CD4-positive, alpha-beta memory T cell (primary cell): Measurements from ENCODE around the gene ASIC4. TPM values are rescaled to one million over a fixed set of nuclear protein-coding genes. Genes with fewer than 3 reads are reported as not detected.

Experiments
- CTCF ChIA-PET: fragments of 350-600 bp; sonication (Branson Sonifier 250); formaldehyde crosslinking; loops from one replicate; lab custom pipeline; 2021; ENCODE audit warnings: inconsistent platforms; ENCODE audit not compliant: partially characterized antibody; lab: Charles Lee
- POLR2A ChIA-PET: fragments of 350-600 bp; sonication (Branson Sonifier 250); formaldehyde crosslinking; loops from one replicate; lab custom pipeline; 2021; ENCODE audit not compliant: partially characterized antibody; lab: Charles Lee
- DNase-seq, 5 donors: peaks; one replicate each; pipeline versions ENCODE4 v3.0.0 to v3.0.0-alpha.2; 2020 to 2022; ENCODE audit warnings: mixed read lengths in 1 of 5
- H3K27ac ChIP-seq: one replicate; pipeline ENCODE4 v1.7.0; 2013; ENCODE audit warnings: low read depth, low read length
- H3K27me3 ChIP-seq: 2 replicates; pipeline ENCODE4 v1.7.0; 2013; ENCODE audit warnings: mild to moderate bottlenecking, low read length, moderate library complexity; ENCODE audit not compliant: insufficient read depth
- H3K36me3 ChIP-seq: 2 replicates; pipeline ENCODE4 v1.7.0; 2013; ENCODE audit warnings: mild to moderate bottlenecking, low read length, moderate library complexity; ENCODE audit not compliant: insufficient read depth
- H3K4me1 ChIP-seq: 2 replicates; pipeline ENCODE4 v1.7.0; 2013; ENCODE audit warnings: mild to moderate bottlenecking, low read length, moderate library complexity; ENCODE audit not compliant: insufficient read depth
- H3K4me3 ChIP-seq, 2 donors: one replicate each; pipeline ENCODE4 v1.7.0; 2013; ENCODE audit warnings: low read length in 2 of 2, mild to moderate bottlenecking in 1 of 2
- H3K9me3 ChIP-seq, 2 donors: one replicate each; pipeline ENCODE4 v1.7.0; 2013; ENCODE audit warnings: low read length in 2 of 2, control low read depth in 1 of 2; ENCODE audit not compliant: control insufficient read depth in 1 of 2
- H3K27ac Mint-ChIP-seq, 7 donors: one replicate each; pipeline ENCODE4 v1.8.0; 2020 to 2021; ENCODE audit warnings: mixed read lengths in 7 of 7, mild to moderate bottlenecking in 6 of 7, inconsistent platforms in 3 of 7, moderate library complexity in 3 of 7
- H3K27me3 Mint-ChIP-seq, 2 donors: one replicate each; pipeline ENCODE4 v1.8.0; 2020 to 2021; ENCODE audit warnings: mixed read lengths in 2 of 2
- H3K36me3 Mint-ChIP-seq, 2 donors: one replicate each; pipeline ENCODE4 v1.8.0; 2020 to 2021; ENCODE audit warnings: mixed read lengths in 2 of 2, inconsistent platforms in 1 of 2, mild to moderate bottlenecking in 1 of 2
- H3K4me1 Mint-ChIP-seq, 4 donors: one replicate each; pipeline ENCODE4 v1.8.0; 2020 to 2021; ENCODE audit warnings: mixed read lengths in 4 of 4, mild to moderate bottlenecking in 1 of 4
- H3K4me3 Mint-ChIP-seq, 8 donors: one replicate each; pipeline ENCODE4 v1.8.0; 2020 to 2021; ENCODE audit warnings: mixed read lengths in 8 of 8, mild to moderate bottlenecking in 7 of 8, moderate library complexity in 6 of 8, inconsistent platforms in 3 of 8
- H3K9me3 Mint-ChIP-seq, 8 donors: one replicate each; pipeline ENCODE4 v1.8.0; 2020 to 2021; ENCODE audit warnings: mixed read lengths in 8 of 8, mild to moderate bottlenecking in 5 of 8, inconsistent platforms in 3 of 8, moderate library complexity in 1 of 8
- intact Hi-C: fragments of 100-400 bp; cut with micrococcal nuclease; formaldehyde crosslinking; loops from one replicate; pipeline ENCODE4 v1.15.1; 2023
- polyA plus RNA-seq, 2 donors: library from polyadenylated mRNA; unstranded; fragments of 300-500 nt; fragmentation: Illumina TruSeq; gene quantifications; one replicate each; pipeline ENCODE4 v1.2.3, GENCODE V29; 2021
- total RNA-seq, 2 experiments: library from RNA; stranded (reverse); gene quantifications; one replicate each; pipeline ENCODE4 v1.2.3, GENCODE V29; 2021

The ASIC4 gene
- total and polyA plus RNA-seq, 4 experiments from 2014 or later = 0.09 to 0.22 TPM; not detected in 2

GRCh38 chr2:219475697-219476651 lies 38.3 kb upstream of the ASIC4 start:
- Mint-ChIP-seq H3K27ac (no peak overlapping the region), H3K4me1 (peaks cover 0 to 6% (median 5%) of the 10 kb centered on the region in 4 donors), H3K4me3 (no peak overlapping the region), H3K36me3 (no peaks in the 10 kb centered on the region), H3K9me3 (peaks cover 0 to 2% (median 0%) of the 10 kb centered on the region in 8 donors), H3K27me3 (peaks cover 0 to 14% of the 10 kb centered on the region in 2 donors)
- peak in 4 of 5 donors; percentile 35 to 46 (median 40) for DNase-seq
- intact Hi-C loops = loop anchor here (1.0 kb wide), 1 partner anchor 54 kb away; no protein-coding TSS in a partner anchor
- H3K9me3 ChIP-seq = no peaks in the 10 kb centered on the region
- ChIA-PET POLR2A (no interaction called here), CTCF (interaction anchor here (0.6 to 10.5 kb wide), 9 partner anchors 20 to 169 kb away, joined by 3 to 57 read pairs (median 3); a partner anchor contains a TSS)
- H3K27ac ChIP-seq = no peak overlapping the region
- no peaks in the 10 kb centered on the region for H3K36me3 ChIP-seq
- H3K4me1 ChIP-seq = no peaks in the 10 kb centered on the region
- H3K27me3 ChIP-seq = no peaks in the 10 kb centered on the region
- H3K4me3 ChIP-seq = no peak overlapping the region

GRCh38 chr2:219476652-219477151 lies 37.6 kb upstream of the ASIC4 start:
- Mint-ChIP-seq H3K4me1 (peaks cover 0 to 6% (median 5%) of the 10 kb centered on the region in 4 donors), H3K27me3 (peaks cover 0 to 14% of the 10 kb centered on the region in 2 donors), H3K27ac (no peak overlapping the region), H3K36me3 (no peaks in the 10 kb centered on the region), H3K9me3 (peaks cover 0 to 2% (median 0%) of the 10 kb centered on the region in 8 donors), H3K4me3 (no peak overlapping the region)
- ChIA-PET POLR2A (no interaction called here), CTCF (interaction anchor here (0.6 to 10.5 kb wide), 8 partner anchors 19 to 168 kb away, joined by 3 to 57 read pairs (median 3); a partner anchor contains a TSS)
- no peak overlapping the region for H3K4me3 ChIP-seq
- H3K9me3 ChIP-seq = no peaks in the 10 kb centered on the region
- H3K27me3 ChIP-seq = no peaks in the 10 kb centered on the region
- no peaks in the 10 kb centered on the region for H3K4me1 ChIP-seq
- H3K27ac ChIP-seq = no peak overlapping the region
- peak in 1 of 5 donors; percentile 31 for DNase-seq
- intact Hi-C loops = loop anchor here (1.0 kb wide), 1 partner anchor 54 kb away; no protein-coding TSS in a partner anchor
- H3K36me3 ChIP-seq = no peaks in the 10 kb centered on the region

- Mint-ChIP-seq H3K36me3 (no peaks in the 10 kb centered on the region), H3K27me3 (peaks cover 4 to 19% of the 10 kb centered on the region in 2 donors), H3K27ac (no peak overlapping the region), H3K4me1 (peaks cover 0 to 6% (median 5%) of the 10 kb centered on the region in 4 donors), H3K4me3 (no peak overlapping the region), H3K9me3 (peaks cover 0 to 2% (median 0%) of the 10 kb centered on the region in 8 donors)
- Histone ChIP-seq H3K9me3 (no peaks in the 10 kb centered on the region), H3K27ac (no peak overlapping the region), H3K4me1 (no peaks in the 10 kb centered on the region), H3K36me3 (no peaks in the 10 kb centered on the region), H3K4me3 (no peak overlapping the region), H3K27me3 (no peaks in the 10 kb centered on the region)
- DNase-seq = peak in 1 of 5 donors; percentile 22
- intact Hi-C loops = no loop called here
- CTCF ChIA-PET = interaction anchor here (10.5 kb wide), 1 partner anchor 53 kb away, joined by 57 read pairs; no protein-coding TSS in a partner anchor
- POLR2A ChIA-PET = no interaction called here
These were observed 37.1 kb upstream of the ASIC4 start for GRCh38 chr2:219477179-219477578.

GRCh38 chr2:219477815-219478214 lies 36.5 kb upstream of the ASIC4 start:
- DNase-seq = no peak
- H3K9me3 Mint-ChIP-seq = peaks cover 0 to 2% (median 0%) of the 10 kb centered on the region in 8 donors
- no peak overlapping the region for H3K27ac Mint-ChIP-seq
- Histone ChIP-seq H3K4me1 (no peaks in the 10 kb centered on the region), H3K36me3 (no peaks in the 10 kb centered on the region), H3K27ac (no peak overlapping the region), H3K4me3 (no peak overlapping the region), H3K27me3 (no peaks in the 10 kb centered on the region), H3K9me3 (no peaks in the 10 kb centered on the region)
- peaks cover 6 to 22% of the 10 kb centered on the region in 2 donors for H3K27me3 Mint-ChIP-seq
- peaks cover 0 to 6% (median 5%) of the 10 kb centered on the region in 4 donors for H3K4me1 Mint-ChIP-seq
- intact Hi-C loops = no loop called here
- CTCF ChIA-PET = interaction anchor here (10.5 kb wide), 1 partner anchor 52 kb away, joined by 57 read pairs; no protein-coding TSS in a partner anchor
- no peak overlapping the region for H3K4me3 Mint-ChIP-seq
- no peaks in the 10 kb centered on the region for H3K36me3 Mint-ChIP-seq
- POLR2A ChIA-PET = no interaction called here

- Histone ChIP-seq H3K4me1 (peaks cover 1% of the 10 kb centered on the region), H3K4me3 (no peak overlapping the region), H3K27ac (no peak overlapping the region), H3K9me3 (no peaks in the 10 kb centered on the region), H3K36me3 (no peaks in the 10 kb centered on the region), H3K27me3 (peaks cover 2% of the 10 kb centered on the region)
- peak in 1 of 5 donors; percentile 9 for DNase-seq
- Mint-ChIP-seq H3K4me1 (peaks cover 1 to 7% (median 6%) of the 10 kb centered on the region in 4 donors), H3K27me3 (peaks cover 9 to 23% of the 10 kb centered on the region in 2 donors), H3K9me3 (peaks cover 0 to 2% (median 0%) of the 10 kb centered on the region in 8 donors), H3K36me3 (no peaks in the 10 kb centered on the region), H3K27ac (no peak overlapping the region), H3K4me3 (no peak overlapping the region)
- intact Hi-C loops = no loop called here
- ChIA-PET POLR2A (no interaction called here), CTCF (interaction anchor here (1.2 to 10.5 kb wide), 2 partner anchors 10 to 51 kb away, joined by 3 to 57 read pairs; no protein-coding TSS in a partner anchor)
These were observed 35.4 kb upstream of the ASIC4 start for GRCh38 chr2:219478916-219479315.

GRCh38 chr2:219480004-219480403 lies 34.3 kb upstream of the ASIC4 start:
- Mint-ChIP-seq H3K4me3 (no peak overlapping the region), H3K4me1 (peaks cover 3 to 14% (median 9%) of the 10 kb centered on the region in 4 donors), H3K27ac (no peak overlapping the region), H3K36me3 (no peaks in the 10 kb centered on the region), H3K27me3 (peaks cover 14 to 26% of the 10 kb centered on the region in 2 donors), H3K9me3 (no peaks in the 10 kb centered on the region)
- H3K36me3 ChIP-seq = no peaks in the 10 kb centered on the region
- H3K27ac ChIP-seq = no peak overlapping the region
- POLR2A ChIA-PET = no interaction called here
- no peaks in the 10 kb centered on the region for H3K9me3 ChIP-seq
- CTCF ChIA-PET = interaction anchor here (10.5 kb wide), 1 partner anchor 50 kb away, joined by 57 read pairs; no protein-coding TSS in a partner anchor
- no peak overlapping the region for H3K4me3 ChIP-seq
- peaks cover 6% of the 10 kb centered on the region for H3K27me3 ChIP-seq
- peak in 1 of 5 donors; percentile 2 for DNase-seq
- intact Hi-C loops = no loop called here
- H3K4me1 ChIP-seq = peaks cover 5% of the 10 kb centered on the region
